ENCODE results near the gene SETD7.

DNA sequence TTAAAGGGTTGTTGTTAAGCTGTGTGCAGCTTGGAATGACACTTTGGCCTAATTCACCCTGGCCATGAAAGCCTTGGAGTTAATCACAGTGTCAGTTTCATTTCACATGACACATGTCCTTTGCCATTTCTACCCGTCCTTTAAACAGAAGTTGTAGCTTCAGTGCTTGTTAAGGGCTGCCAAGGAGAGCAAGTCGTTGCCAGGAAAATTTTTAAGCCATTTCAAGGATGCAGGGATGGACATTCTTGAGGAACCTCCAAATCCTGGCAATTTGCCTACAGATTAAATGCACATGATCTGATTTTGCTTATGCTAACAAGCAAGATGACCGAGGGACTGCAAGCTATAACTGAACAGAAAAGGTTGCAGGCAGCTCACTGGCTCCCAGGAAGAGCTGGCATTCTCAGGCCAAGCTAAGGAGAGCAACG lies 40.5 kb downstream of the SETD7 start:
- no peak for TF ChIP-seq POLR2A (IDR thresholded peaks at IDR 0.05)
- TF ChIP-seq, protein P1, sequence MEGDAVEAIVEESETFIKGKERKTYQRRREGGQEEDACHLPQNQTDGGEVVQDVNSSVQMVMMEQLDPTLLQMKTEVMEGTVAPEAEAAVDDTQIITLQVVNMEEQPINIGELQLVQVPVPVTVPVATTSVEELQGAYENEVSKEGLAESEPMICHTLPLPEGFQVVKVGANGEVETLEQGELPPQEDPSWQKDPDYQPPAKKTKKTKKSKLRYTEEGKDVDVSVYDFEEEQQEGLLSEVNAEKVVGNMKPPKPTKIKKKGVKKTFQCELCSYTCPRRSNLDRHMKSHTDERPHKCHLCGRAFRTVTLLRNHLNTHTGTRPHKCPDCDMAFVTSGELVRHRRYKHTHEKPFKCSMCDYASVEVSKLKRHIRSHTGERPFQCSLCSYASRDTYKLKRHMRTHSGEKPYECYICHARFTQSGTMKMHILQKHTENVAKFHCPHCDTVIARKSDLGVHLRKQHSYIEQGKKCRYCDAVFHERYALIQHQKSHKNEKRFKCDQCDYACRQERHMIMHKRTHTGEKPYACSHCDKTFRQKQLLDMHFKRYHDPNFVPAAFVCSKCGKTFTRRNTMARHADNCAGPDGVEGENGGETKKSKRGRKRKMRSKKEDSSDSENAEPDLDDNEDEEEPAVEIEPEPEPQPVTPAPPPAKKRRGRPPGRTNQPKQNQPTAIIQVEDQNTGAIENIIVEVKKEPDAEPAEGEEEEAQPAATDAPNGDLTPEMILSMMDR (IDR thresholded peaks at IDR 0.05): no peak

Data from esophagus squamous epithelium (tissue), 4 donors.